ENCODE data around the gene MRTFA. TPM values are rescaled to one million over a fixed set of nuclear protein-coding genes. Genes with fewer than 3 reads are reported as not detected.

The MRTFA gene
- total RNA-seq, 1 donor from 2014 or later, result 99.3 TPM

- Histone ChIP-seq H3K36me3 (no peaks in the 10 kb centered on the region), H3K9me3 (peaks cover 7 to 20% of the 10 kb centered on the region in 2 donors), H3K27me3 (no peaks in the 10 kb centered on the region), H3K4me3 (no peak overlapping the region), H3K27ac (no peak overlapping the region), H3K4me1 (no peaks in the 10 kb centered on the region)
- DNase-seq (ENCODE audit: low spot score in 2 of 2), result no peak
- intact Hi-C loops (cut with DNase I), result no loop called here
- no peak for TF ChIP-seq CTCF (IDR thresholded peaks at IDR 0.05)
Observed at GRCh38 chr22:40618400-40618799, 18.1 kb downstream of the MRTFA start.

- intact Hi-C loops (cut with DNase I), result no loop called here
- no peak for DNase-seq (ENCODE audit: low spot score in 2 of 2)
Observed at GRCh38 chr22:40616578-40616977, 19.9 kb downstream of the MRTFA start.

GRCh38 chr22:40613067-40613466 is 23.5 kb downstream of the MRTFA start:
- no peak overlapping the region for H3K27ac ChIP-seq
- H3K27me3 ChIP-seq, result no peaks in the 10 kb centered on the region
- peaks cover 0 to 9% of the 10 kb centered on the region in 2 donors for H3K4me1 ChIP-seq
- no peak for DNase-seq (ENCODE audit: low spot score in 2 of 2)
- TF ChIP-seq CTCF (IDR thresholded peaks at IDR 0.05), result no peak
- intact Hi-C loops (cut with DNase I), result no loop called here
- no peak overlapping the region for H3K4me3 ChIP-seq
- no peaks in the 10 kb centered on the region for H3K36me3 ChIP-seq
- H3K9me3 ChIP-seq, result no peaks in the 10 kb centered on the region

More at GRCh38 chr22:40616578-40616977, 19.9 kb downstream of the MRTFA start:
- H3K4me1 ChIP-seq, result no peaks in the 10 kb centered on the region
- H3K36me3 ChIP-seq, result no peaks in the 10 kb centered on the region
- H3K27me3 ChIP-seq, result no peaks in the 10 kb centered on the region
- peaks cover 7 to 13% of the 10 kb centered on the region in 2 donors for H3K9me3 ChIP-seq
- no peak overlapping the region for H3K27ac ChIP-seq
- TF ChIP-seq CTCF (IDR thresholded peaks at IDR 0.05), result no peak
- H3K4me3 ChIP-seq, result no peak overlapping the region

- intact Hi-C loops (cut with DNase I), result no loop called here
- Histone ChIP-seq H3K36me3 (no peaks in the 10 kb centered on the region), H3K4me1 (peaks cover 0 to 9% of the 10 kb centered on the region in 2 donors), H3K27ac (no peak overlapping the region), H3K27me3 (no peaks in the 10 kb centered on the region), H3K4me3 (no peak overlapping the region), H3K9me3 (no peaks in the 10 kb centered on the region)
- DNase-seq (ENCODE audit: low spot score in 2 of 2), result no peak
- TF ChIP-seq CTCF (IDR thresholded peaks at IDR 0.05), result no peak
Observed at GRCh38 chr22:40612291-40612751, 24.2 kb downstream of the MRTFA start.

- Histone ChIP-seq H3K4me3 (no peak overlapping the region), H3K27me3 (no peaks in the 10 kb centered on the region), H3K9me3 (no peaks in the 10 kb centered on the region), H3K27ac (no peak overlapping the region), H3K4me1 (peaks cover 0 to 9% of the 10 kb centered on the region in 2 donors), H3K36me3 (no peaks in the 10 kb centered on the region)
- TF ChIP-seq CTCF (IDR thresholded peaks at IDR 0.05), result no peak
- no peak for DNase-seq (ENCODE audit: low spot score in 2 of 2)
- intact Hi-C loops (cut with DNase I), result no loop called here
Observed at GRCh38 chr22:40611606-40612005, 24.9 kb downstream of the MRTFA start.

- no peak overlapping the region for H3K27ac ChIP-seq
- peaks cover 0 to 13% of the 10 kb centered on the region in 2 donors for H3K4me1 ChIP-seq
Observed at GRCh38 chr22:40610329-40610850, 26.1 kb downstream of the MRTFA start.

More at GRCh38 chr22:40610329-40610850, 26.1 kb downstream of the MRTFA start:
- intact Hi-C loops (cut with DNase I), result no loop called here
- Histone ChIP-seq H3K9me3 (no peaks in the 10 kb centered on the region), H3K4me3 (no peak overlapping the region), H3K27me3 (no peaks in the 10 kb centered on the region), H3K36me3 (no peaks in the 10 kb centered on the region)
- no peak for DNase-seq (ENCODE audit: low spot score in 2 of 2)
- TF ChIP-seq CTCF (IDR thresholded peaks at IDR 0.05), result no peak

All from ascending aorta (tissue), 2 donors.